Measurements from ENCODE around the gene USP22.
"Not testable (repeated sequence)": the region's sequence is repeated elsewhere in the genome, so short reads cannot be mapped to it uniquely, and the experiment has no call there.

Gene USP22

DNA sequence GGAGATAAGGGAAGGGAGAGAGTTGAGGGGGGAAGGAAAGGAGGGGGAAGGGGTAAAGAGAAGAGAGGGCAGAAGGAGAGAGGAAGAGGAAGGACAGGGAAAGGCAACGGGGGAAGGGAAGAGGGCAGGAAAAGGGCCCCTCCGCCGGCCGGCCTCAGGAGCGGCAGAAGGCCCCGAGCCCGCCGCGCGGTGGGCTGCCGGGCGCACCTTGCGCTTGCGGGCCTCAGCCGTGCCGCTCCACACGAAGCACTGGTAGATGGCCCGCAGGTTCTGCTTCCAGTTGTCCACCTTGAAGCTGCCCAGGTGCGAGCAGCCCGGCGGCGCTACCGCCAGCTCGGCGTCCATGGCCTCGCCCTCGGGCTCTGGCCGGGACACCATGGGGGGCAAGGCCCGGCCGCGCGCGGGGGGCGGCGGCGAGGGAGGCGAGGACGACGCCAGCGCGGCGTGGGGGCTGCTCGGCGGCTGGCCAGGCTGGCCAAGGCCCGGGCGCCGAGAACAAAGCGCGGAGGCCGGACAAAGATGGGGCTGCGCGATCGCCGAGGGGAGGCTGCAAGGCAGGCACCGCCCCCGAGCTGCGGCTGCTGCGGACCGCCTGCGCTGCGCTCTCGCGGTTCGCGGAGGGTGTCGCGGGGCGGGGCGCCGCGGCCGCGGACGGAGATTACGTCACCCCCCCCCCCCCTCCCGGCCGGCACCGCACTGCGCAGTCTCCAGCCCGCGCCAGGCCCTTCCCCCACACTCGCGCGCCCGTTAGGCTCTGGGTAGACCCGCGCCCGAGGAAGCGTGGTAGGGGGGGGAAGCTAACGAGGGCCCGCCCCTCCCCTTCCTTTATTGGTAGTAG lies at the start of gene USP22:
TSS of gene USP22 (minus strand) at position 554 of the 838 bp plus-strand sequence. CDS start at position 378, 176 bp downstream.
- no peak for DNase-seq (ENCODE audit: low read depth in 2 of 2, low spot score in 1 of 2)

DNA sequence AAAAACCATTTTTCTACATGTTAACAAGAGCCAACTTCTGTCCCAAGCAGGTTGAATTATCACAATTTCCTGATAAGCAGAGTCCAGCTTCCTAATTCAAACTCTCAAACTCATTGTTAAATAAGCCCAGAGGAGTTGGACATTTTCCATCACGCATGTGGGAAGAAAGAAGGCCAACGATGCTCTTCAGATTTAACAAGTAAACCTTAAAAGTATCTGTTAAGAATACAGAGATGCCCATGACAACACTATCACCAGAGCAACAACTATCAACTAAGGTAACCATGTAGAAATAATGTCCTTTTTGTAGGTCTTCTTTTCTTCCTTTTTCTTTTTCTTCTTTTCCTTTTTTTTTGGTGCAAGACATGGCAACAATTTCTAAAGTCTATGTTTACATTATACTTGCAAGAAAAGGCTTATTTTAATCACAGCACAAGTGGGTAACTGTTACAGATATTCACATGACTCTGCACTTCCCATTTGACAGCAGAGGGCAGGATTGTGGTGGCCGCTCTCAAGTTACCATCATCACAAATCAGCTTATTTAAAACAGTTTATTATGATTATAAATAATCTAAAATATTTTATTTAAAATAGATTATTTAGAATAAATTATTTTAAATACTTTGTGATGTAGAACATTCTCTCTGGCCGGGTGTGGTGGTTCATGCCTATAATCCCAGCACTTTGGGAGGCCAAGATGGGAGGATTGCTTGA lies 48.2 kb upstream of the USP22 start:
- DNase-seq (ENCODE audit: low read depth in 2 of 2, low spot score in 1 of 2): no peak

DNA sequence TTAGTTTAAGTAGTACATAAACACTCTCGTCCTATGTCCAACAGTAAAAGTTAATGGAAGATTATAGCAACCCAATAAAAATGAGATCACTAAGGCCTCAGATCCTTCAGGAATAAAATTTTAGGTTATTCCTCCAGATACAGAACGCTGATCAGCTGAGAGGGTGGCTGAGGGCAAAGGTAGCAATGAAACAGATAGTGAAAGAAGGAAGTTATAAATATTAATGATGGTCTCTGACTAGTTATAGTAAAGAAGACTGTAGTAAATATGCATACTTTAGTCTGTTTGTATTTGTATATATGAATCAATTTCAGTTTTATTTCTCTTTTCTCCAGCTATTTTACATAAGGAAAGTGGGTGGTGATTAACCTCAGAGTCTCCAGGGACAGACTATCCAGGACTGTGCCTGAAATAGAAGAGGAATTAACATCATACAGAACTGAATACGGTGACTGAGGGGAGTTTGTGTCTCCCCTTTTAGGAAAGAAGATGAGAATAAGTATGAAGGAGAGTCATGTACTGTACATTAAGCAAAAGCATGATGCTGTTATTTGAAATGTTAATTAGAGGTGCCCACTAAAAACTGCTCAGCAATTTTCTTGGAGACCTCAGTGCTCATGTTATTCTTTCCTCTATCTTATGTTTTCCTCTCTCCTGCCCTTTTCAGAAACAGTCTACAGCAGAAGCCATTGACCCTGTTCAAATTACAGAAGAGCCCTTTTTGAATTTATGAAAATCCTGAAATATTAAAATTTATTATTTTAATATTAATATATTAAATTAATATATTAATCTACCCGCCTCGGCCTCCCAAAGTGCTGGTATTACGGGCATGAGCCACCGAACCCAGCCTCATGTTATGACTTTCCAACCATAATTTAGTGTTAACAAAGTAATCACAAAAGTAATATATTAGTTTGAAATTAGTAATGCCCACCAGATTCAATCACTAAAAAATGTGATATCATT lies 47.4 kb upstream of the USP22 start:
- no peak for DNase-seq (ENCODE audit: low read depth in 2 of 2, low spot score in 1 of 2)

DNA sequence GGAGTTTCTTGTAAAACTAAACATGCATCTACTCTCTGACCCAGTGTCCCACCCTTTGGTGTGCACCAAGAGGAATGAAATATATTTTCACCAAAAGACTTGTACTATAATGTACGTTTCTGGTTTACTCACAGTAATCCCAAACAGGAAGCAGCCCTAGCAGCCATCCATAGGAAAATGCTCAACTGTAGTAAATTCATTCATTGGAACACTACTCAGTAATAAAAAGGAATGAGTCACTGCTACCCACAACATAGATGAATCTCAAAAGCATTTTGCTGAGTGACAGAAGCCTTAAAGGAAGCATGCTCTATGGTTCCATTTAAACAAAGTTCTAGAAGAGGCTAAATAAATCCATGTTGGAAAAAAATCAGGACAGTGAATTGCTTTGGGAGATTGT lies 46.3 kb upstream of the USP22 start:
- no peak for DNase-seq (ENCODE audit: low read depth in 2 of 2, low spot score in 1 of 2)

DNA sequence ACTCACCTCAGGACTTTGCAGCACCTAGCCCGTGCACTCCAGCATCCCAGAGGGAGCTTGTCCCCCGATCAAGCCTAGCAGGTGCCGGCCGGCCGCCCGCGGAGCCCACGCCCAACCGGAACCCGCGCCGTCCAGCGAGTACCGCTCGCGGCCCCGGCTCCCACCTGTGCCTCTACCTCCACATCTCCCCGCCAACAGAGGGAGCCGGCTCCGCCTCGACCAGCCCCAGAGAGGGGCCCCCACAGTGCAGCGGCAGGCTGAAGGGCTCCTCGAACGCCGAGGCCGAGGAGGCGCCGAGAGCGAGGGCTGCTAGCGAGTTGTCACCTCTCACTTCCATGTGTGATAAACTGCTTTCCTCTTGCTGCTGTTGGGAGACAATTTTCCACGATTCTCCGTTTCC lies 42.9 kb upstream of the USP22 start:
- DNase-seq (ENCODE audit: low read depth in 2 of 2, low spot score in 1 of 2): no peak

DNA sequence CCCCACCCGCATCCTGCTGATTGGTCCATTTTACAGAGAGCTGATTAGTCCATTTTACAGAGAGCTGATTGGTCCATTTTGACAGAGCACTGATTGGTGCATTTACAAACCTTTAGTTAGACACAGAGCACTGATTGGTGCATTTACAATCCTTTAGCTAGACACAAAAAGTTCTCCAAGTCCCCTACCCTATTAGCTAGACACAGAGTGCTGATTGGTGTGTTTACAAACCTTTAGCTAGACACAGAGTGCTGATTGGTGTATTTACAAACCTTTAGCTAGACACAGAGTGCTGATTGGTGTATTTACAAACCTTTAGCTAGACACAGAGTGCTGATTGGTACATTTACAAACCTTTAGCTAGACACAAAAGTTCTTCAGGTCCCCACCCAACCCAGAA lies 42.5 kb upstream of the USP22 start:
- DNase-seq (ENCODE audit: low read depth in 2 of 2, low spot score in 1 of 2): not testable (repeated sequence)

DNA sequence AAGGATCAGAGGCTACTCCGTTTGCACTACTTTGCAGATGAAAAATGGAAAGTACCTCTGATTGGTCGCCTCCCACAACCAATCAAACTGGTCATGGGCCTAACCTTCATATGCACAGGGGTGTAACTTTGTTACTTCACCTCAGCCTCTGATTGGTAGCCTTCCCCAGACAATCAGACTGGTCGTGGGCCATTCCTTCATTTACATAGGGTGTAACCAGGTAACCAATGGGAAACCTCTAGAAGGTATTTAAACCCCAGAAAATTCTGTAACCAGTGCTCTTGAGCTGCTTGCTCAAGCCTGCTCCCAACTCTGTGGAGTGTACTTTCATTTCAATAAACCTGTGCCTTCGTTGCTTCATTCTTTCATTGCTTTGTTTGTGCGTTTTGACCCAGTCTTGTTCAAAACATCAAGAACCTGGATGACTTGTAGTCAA lies 39.2 kb upstream of the USP22 start:
- no peak for DNase-seq (ENCODE audit: low read depth in 2 of 2, low spot score in 1 of 2)

DNA sequence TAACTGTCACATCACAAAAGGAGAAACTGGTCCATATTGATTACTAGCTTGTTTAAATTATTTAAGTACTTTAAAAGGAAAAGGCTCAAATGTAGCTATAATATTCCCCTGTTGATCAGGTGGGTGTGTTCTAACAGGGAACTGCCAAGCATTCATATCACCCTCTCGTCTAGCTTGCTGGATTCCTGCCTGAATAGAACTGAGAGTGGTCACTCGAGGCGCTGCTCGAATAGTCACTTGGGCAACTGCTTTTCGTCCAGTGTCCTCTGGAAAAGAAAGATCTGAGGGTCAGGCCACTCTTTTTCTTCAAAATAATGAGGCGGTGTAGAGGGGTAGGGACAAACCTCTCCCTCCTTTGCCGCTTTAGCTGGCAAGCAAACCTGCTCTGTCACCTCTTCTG lies 36.4 kb upstream of the USP22 start:
- no peak for DNase-seq (ENCODE audit: low read depth in 2 of 2, low spot score in 1 of 2)

DNA sequence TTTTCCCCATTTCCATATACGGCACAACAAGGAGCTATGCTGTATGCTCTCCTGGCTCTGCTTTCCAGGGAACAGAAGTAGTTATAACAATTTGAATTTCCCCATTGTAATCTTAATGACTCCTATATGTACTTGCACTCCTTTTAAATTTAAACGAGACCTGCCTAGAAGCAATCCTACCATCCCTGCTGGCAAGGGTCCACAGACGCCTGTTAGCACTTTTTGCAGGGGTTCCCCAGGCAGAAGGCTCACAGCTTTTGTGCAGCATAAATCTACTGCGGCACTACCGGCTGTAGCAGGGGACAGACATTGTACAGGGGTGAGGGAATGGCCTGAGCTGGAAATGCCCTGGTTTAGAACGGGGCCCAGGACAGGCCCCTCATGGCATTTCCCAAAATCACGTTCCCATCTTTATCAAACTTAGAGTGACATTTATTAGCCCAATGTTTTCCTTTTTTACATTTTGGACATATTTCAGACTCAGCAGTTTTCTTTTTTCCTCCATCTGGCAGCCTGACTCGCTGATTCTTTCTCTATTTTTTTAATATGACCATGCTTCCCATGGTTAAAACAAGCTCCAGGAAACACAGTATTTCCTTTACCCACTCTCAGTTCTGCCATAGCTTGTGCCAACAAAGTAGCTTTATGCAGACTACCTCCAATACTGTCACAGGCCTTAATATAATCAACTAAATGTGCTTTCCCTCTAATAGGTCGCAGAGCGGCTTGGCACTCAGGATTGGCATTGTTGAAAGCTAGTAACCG lies 35.4 kb upstream of the USP22 start:
- DNase-seq (ENCODE audit: low read depth in 2 of 2, low spot score in 1 of 2): no peak

DNA sequence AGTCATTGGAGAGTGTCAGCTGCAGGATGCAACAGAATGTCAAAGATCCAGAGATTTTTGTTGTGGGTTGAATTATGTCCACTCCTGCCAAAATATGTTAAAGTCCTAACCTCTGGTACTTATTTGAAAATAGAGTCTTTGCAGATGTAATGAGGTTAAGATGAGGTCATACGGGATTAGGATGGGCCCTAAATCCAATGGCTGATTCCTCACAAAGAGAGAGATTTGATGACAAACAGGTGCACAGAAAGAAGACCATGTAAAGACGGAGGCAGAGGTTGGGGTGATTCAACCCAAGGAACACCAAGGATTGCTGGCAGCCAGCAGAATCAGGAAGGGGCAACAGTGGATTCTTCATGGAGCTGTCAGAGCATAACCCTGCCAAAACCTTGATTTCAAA lies 34.5 kb upstream of the USP22 start:
- no peak for DNase-seq (ENCODE audit: low read depth in 2 of 2, low spot score in 1 of 2)

DNA sequence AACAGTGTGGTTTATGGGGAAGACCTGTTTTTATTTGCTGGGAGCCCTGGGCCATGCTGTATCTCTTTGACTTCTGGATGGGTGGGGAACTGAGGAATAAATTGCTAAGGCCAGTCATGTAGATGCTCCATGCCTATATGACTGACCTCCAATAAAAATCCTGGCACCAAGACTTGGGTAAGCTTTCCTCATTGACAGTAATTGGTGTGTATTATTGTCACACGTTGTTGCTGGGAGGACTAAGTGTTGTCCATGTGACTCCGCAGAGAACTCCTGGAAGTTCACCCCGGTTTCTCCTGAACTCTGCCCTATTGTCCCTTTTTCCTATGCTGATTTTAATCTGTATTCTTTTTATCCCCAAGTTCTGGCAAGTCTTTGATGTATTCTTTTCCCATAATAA lies 33.4 kb upstream of the USP22 start:
- DNase-seq (ENCODE audit: low read depth in 2 of 2, low spot score in 1 of 2): no peak

DNA sequence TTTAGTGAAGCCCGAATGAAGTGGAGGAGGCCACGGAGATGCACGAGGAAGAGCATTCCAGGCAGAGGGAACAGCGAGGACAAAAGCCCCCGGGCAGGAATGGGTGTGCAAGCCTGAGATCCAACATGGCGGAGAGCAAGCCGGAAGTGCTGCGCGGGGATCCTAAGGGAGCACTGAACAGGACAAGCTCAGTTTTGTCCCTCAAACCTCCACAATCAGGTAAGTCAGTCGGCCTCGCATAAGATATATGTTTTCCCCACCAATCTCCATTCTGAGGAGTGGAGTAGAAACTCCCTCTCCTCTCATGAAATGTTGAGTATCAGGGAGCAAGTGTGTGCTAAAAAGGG lies 32.9 kb upstream of the USP22 start:
- no peak for DNase-seq (ENCODE audit: low read depth in 2 of 2, low spot score in 1 of 2)

DNA sequence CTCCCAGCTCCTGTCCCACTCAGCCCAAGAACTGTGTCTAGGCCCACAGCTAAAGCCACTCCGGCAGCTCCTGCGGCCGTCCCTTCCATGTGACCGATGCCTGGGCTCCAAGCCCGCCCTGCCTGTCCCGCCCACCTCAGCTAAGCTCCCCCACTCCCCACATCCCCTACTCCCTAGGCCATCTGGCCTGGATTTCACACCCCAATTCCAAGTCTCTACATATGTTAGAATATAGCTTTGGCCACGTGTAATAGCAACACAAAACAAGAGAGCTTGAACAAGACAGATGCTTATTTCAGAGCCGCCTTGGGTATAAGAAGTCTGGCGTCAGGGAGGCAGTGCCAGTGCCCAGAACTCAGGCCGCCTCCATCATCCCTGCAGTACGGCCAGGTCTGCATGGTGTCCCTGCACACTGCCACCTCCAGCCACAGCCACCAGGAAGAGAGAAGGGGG lies 30.0 kb upstream of the USP22 start:
- no peak for DNase-seq (ENCODE audit: low read depth in 2 of 2, low spot score in 1 of 2)

DNA sequence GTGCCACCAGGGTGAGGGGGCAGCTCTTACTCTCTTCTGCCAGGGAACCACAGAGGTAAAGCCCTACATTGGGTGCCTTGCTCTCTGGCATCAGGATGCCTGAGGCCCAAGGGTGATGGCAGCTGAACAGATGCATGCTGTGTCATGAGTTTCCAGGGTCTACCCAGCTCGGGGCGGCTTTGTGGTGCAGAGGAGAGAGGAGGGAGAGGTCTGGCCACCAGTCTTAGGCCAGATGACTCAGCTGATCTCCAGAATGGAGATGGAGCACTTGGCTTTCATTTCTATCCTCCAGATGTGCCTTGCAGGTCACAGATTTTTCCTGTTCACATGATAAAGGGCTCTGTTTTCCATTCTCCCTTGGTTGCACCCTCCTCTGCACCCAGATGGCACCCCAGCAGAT lies 23.6 kb upstream of the USP22 start:
- no peak for DNase-seq (ENCODE audit: low read depth in 2 of 2, low spot score in 1 of 2)

DNA sequence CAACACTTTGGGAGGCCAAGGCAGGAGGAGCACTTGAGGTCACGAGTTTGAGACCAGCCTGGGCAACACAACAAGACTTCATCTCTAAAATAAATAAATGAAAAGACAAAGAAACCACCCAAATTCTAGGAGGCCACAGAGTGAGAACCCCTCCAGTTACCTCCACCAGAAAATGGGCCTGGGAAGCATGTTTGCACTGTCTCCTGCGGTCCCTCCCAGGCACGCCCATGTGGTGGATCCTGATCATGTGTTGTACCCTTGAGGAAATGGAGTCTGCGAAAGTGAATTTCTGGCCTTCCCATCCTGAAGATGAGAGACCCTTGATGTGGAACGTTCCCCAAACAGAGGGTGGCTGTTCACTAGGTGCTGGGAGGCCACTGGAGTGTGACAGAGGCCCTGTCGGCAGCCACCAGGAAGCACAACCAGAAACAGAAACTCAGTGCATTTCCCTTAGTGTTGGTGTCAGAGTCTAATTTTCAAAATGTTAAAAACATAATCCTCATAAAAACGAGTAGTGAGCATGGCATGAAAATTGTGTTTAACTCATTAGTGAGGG lies 19.2 kb upstream of the USP22 start:
- no peak for DNase-seq (ENCODE audit: low read depth in 2 of 2, low spot score in 1 of 2)

DNA sequence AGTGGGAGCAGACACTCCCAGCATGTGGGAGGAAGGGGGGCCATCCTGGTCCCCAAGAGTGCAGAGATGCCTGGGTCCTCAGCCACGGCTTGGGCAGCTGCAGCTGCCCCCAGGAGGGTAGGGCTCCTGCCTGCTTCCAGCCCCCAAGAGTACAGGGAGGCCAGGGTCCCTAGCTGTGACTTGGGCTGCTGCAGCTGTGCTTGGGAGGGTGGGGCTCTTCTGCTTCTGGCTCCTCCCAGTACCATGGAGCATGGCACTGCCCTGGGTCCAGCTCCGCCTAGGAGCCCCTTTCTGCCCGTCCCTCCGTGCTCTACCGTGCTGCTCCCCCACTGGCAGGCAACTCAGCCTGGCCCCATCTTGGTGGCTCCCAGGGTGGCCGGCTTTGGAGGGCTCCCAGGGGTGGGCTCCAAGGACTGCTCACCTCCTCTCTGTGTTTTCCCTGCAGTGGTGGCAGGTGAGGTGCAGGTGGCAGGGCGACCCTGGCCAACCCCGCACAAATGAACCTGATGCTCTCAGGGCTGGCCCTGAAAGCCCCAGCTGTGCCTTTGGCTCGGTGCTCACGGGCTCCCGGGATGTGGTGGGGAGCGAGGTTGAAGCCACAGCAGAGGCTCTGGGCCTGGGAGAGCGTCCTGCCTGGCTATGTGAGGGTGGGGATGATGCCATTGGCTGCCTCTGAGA lies 18.5 kb upstream of the USP22 start:
- DNase-seq (ENCODE audit: low read depth in 2 of 2, low spot score in 1 of 2): no peak

DNA sequence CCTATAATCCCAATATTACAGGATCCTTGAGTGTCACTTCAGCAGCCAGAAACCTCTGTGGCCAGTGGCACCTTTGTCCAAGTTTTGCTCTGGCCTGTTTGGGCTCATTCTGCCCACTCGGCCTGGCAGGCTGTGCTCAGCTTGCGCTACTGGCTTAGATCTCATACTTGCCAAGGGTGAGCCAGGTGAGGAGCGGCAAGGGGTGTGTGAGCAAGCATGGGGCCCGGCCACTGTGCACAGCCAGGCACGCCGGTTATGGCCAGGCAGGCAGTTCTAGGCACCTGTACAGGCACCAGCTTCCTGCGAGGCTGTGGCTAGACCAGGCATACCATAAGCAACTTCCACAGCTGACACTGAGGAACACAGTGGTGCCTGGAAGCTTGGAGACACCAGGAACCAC lies 16.9 kb upstream of the USP22 start:
- DNase-seq (ENCODE audit: low read depth in 2 of 2, low spot score in 1 of 2): no peak

DNA sequence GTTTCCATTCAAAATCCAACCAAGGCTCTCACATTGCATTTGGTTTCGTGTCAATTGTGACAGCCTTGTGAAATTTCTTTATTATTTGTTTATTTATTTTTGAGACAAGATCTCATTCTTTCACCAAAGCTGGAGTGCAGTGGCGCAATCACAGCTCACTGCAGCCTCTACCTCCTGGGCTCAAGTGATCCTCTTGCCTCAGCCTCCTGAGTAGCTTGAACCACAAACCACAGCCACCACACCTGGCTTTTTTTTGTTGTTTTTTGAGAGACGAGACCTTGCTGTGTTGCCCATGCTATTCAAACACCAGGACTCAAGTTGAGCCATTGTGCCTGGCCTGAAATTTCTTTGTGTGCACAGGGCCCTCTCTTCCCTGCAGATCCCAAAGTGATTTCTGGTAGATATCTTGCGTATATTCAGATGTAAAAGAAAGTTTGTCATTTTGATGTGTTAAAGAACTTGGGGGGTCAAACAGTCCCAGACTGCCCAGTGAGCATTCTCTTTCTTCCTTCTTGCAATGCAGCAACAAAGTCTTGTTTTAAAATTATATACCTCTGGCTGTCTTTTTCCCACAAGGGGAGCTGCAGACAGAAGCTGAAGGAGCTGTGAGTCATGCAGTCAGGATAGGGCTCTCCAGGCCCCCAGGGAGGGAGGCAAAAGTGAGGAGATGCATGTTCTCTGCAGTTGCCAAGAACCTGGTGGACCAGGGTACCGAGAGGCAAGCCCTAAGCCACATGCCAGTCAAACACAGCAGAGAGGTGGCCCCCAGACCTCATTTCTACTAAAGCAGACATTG lies 15.5 kb upstream of the USP22 start:
- DNase-seq (ENCODE audit: low read depth in 2 of 2, low spot score in 1 of 2): no peak

DNA sequence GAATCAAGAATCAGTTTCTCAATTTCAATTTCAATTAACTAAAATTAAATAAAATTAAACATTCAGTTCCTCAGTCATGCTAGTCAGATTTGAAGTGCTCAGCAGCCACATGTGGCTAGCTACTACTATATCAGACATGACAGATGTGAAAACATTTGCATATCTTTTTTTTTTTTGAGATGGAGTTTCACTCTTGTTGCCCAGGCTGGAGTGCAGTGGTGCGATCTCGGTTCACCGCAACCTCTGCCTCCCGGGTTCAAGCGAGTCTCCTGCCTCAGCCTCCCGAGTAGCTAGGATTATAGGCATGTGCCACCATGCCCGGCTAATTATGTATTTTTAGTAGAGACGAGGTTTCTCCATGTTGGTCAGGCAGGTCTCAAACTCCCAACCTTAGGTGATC lies 10.2 kb upstream of the USP22 start:
- not testable (repeated sequence) for DNase-seq (ENCODE audit: low read depth in 2 of 2, low spot score in 1 of 2)

Data from stimulated activated CD8-positive, alpha-beta memory T cell treated with anti-CD3 and anti-CD28 coated beads, Interleukin-4, amount 100 ng/mL, for 4 hours (primary cell).